KMS-11 (cell line): ENCODE data around the gene RETREG3.
A peak's percentile ranks its signal among the peaks of the same experiment; 100 is the strongest.
"Not testable (repeated sequence)": the region's sequence is repeated elsewhere in the genome, so short reads cannot be mapped to it uniquely, and the experiment has no call there.

ENCODE experiments used
- H2AFZ ChIP-seq: fragments of 200-600 bp; sonication (generic); 2 replicates; pipeline ENCODE4 v1.6.1; 2016; ENCODE audit warnings: antibody characterized with exemption, mixed run types, low read depth
- H3K27ac ChIP-seq: fragments of 200-600 bp; sonication (generic); 2 replicates; pipeline ENCODE4 v1.6.1; 2016; ENCODE audit warnings: mild to moderate bottlenecking, mixed run types
- H3K27me3 ChIP-seq: fragments of 200-600 bp; sonication (generic); 2 replicates; pipeline ENCODE4 v1.6.1; 2017; ENCODE audit warnings: mild to moderate bottlenecking, low read depth, mixed run types, moderate library complexity; ENCODE audit not compliant: insufficient read depth
- H3K36me3 ChIP-seq: fragments of 200-600 bp; sonication (generic); 2 replicates; pipeline ENCODE4 v1.6.1; 2017; ENCODE audit warnings: mild to moderate bottlenecking, mixed run types; ENCODE audit not compliant: insufficient read depth
- H3K4me1 ChIP-seq: fragments of 200-600 bp; sonication (generic); 2 replicates; pipeline ENCODE4 v1.6.1; 2016; ENCODE audit warnings: mild to moderate bottlenecking, low read depth, mixed run types; ENCODE audit not compliant: poor library complexity, severe bottlenecking
- H3K4me2 ChIP-seq: fragments of 200-600 bp; sonication (generic); 2 replicates; pipeline ENCODE4 v1.7.0; 2016; ENCODE audit warnings: mild to moderate bottlenecking, mixed run types
- H3K4me3 ChIP-seq: fragments of 200-600 bp; sonication (generic); IDR thresholded peaks from 2 replicates; pipeline ENCODE4 v1.6.1; 2017; ENCODE audit warnings: low read depth, low read length, mixed read lengths; ENCODE audit not compliant: insufficient read depth
- H3K79me2 ChIP-seq: fragments of 200-600 bp; sonication (generic); 2 replicates; pipeline ENCODE4 v1.6.1; 2016; ENCODE audit warnings: low read depth, mixed run types; ENCODE audit not compliant: insufficient read depth
- H3K9ac ChIP-seq: fragments of 200-600 bp; sonication (generic); 2 replicates; pipeline ENCODE4 v1.6.1; 2016; ENCODE audit warnings: mild to moderate bottlenecking, mixed run types
- H4K20me1 ChIP-seq: fragments of 200-600 bp; sonication (generic); 2 replicates; pipeline ENCODE4 v1.6.1; 2016; ENCODE audit warnings: mild to moderate bottlenecking, mixed run types; ENCODE audit not compliant: insufficient read depth
- CTCF ChIP-seq: fragments of 200-600 bp; sonication (generic); conservative IDR thresholded peaks from 2 replicates; pipeline ENCODE4 v1.6.1; 2017; ENCODE audit warnings: low read depth, mild to moderate bottlenecking, antibody characterized with exemption, low read length, moderate library complexity, mixed read lengths

RETREG3 gene

GRCh38 chr17:42554250-42555121 is 54.7 kb downstream of the RETREG3 start:
- H3K9ac ChIP-seq, result peak overlapping the region; percentile 40; the same call in 1 of the 2 replicates
- H3K36me3 ChIP-seq, result no peaks in the 10 kb centered on the region

GRCh38 chr17:42553866-42554249 is 55.3 kb downstream of the RETREG3 start:
- peak overlapping the region; percentile 69 for H3K4me2 ChIP-seq
- H3K36me3 ChIP-seq, result no peaks in the 10 kb centered on the region
- peaks cover 19% of the 10 kb centered on the region for H3K4me1 ChIP-seq
- no peak overlapping the region for H3K4me3 ChIP-seq
- H3K9ac ChIP-seq, result no peak overlapping the region
- H3K79me2 ChIP-seq, result no peaks in the 10 kb centered on the region
- no peak for TF ChIP-seq CTCF
- no peaks in the 10 kb centered on the region for H4K20me1 ChIP-seq
- peak overlapping the region; percentile 85; the same call in 1 of the 2 replicates for H2AFZ ChIP-seq
- H3K27me3 ChIP-seq, result peaks cover 5% of the 10 kb centered on the region
- H3K27ac ChIP-seq, result no peak overlapping the region

More at GRCh38 chr17:42554250-42555121, 54.7 kb downstream of the RETREG3 start:
- Histone ChIP-seq H3K79me2 (no peaks in the 10 kb centered on the region), H3K27ac (no peak overlapping the region), H3K4me2 (peak overlapping the region; percentile 69), H3K27me3 (no peaks in the 10 kb centered on the region; the same call in 1 of the 2 replicates), H4K20me1 (no peaks in the 10 kb centered on the region), H3K4me3 (no peak overlapping the region), H2AFZ (peak overlapping the region; percentile 85), H3K4me1 (peaks cover 17% of the 10 kb centered on the region)
- no peak for TF ChIP-seq CTCF

- no peaks in the 10 kb centered on the region for H4K20me1 ChIP-seq
- no peaks in the 10 kb centered on the region for H3K36me3 ChIP-seq
- no peaks in the 10 kb centered on the region for H3K79me2 ChIP-seq
- peaks cover 22% of the 10 kb centered on the region for H3K4me1 ChIP-seq
- H3K27me3 ChIP-seq, result peaks cover 7% of the 10 kb centered on the region
- no peak overlapping the region for H3K4me3 ChIP-seq
- H3K27ac ChIP-seq, result no peak overlapping the region
- no peak overlapping the region for H3K4me2 ChIP-seq
- no peak overlapping the region for H3K9ac ChIP-seq
- TF ChIP-seq CTCF, result no peak
- no peak overlapping the region for H2AFZ ChIP-seq
Measured at GRCh38 chr17:42553161-42553818, 55.9 kb downstream of the RETREG3 start.

- not testable (repeated sequence) for H3K4me3 ChIP-seq, H3K4me2 ChIP-seq, H3K27ac ChIP-seq, H3K79me2 ChIP-seq, H2AFZ ChIP-seq, H3K36me3 ChIP-seq, H3K27me3 ChIP-seq, H4K20me1 ChIP-seq, H3K9ac ChIP-seq
- H3K4me1 ChIP-seq, result peaks cover 26% of the 10 kb centered on the region
Measured at GRCh38 chr17:42552736-42553135, 56.4 kb downstream of the RETREG3 start, which contains the start of gene HSD17B1. TSS of gene HSD17B1 (plus strand) at chr17:42552923. CDS start at chr17:42552934, 11 bp downstream.
